Measurements from ENCODE around the gene CDKN2C. TPM values are rescaled to one million over a fixed set of nuclear protein-coding genes. Genes with fewer than 3 reads are reported as not detected.

Gene CDKN2C
- total and polyA plus RNA-seq, 2 donors (not counting 3 experiments of a cell fraction or from before 2014, with no cell fraction given), result 12.8 to 19.8 TPM

- no peaks in the 10 kb centered on the region for H3K27me3 ChIP-seq (ENCODE audit: control insufficient read depth in 2 of 2, insufficient read depth in 2 of 2, low read length in 2 of 2)
- H3K4me1 ChIP-seq (ENCODE audit: control insufficient read depth, extremely low read depth, insufficient read depth, low read length), result peaks cover 25% of the 10 kb centered on the region
- no TSS peak for BruUV-seq (replicated peaks)
- peak overlapping the region; percentile 93 for H3K4me2 ChIP-seq (ENCODE audit: insufficient read depth, low read length)
- CTCF ChIA-PET, result interaction anchor here (0.7 to 3.8 kb wide), 4 partner anchors 10 to 224 kb away, joined by 3 to 34 read pairs (median 20); no protein-coding TSS in a partner anchor
- H3K36me3 ChIP-seq (ENCODE audit: control insufficient read depth in 2 of 2, extremely low read depth in 1 of 2, insufficient read depth in 2 of 2, low read length in 2 of 2), result no peaks in the 10 kb centered on the region
- H3K27ac ChIP-seq (ENCODE audit: insufficient read depth, low read depth, low read length), result peak overlapping the region; percentile 66
- dilution Hi-C loops (cut with MboI; ENCODE audit: extremely low pct_ligation_motif_present, low sequenced_read_pairs) (no loop called here), intact Hi-C loops (cut with micrococcal nuclease) (loop anchor here (1.0 to 10.0 kb wide), 8 partner anchors 7 to 327 kb away; partner anchors contain the start of gene FAF1)
- FAIRE-seq (no peak), DNase-seq (ENCODE audit: low read depth, low spot score) (peak; percentile 23)
- H3K4me3 ChIP-seq (replicated peaks in 1 of 3; ENCODE audit: insufficient read depth in 1 of 3, low read depth in 1 of 3, low read length in 3 of 3), result peak overlapping the region; percentile 31 to 90 (median 62)
- H3K79me2 ChIP-seq (ENCODE audit: control insufficient read depth, insufficient read depth, low read length), result peaks cover 32% of the 10 kb centered on the region
- no peaks in the 10 kb centered on the region for H3K9me3 ChIP-seq (replicated peaks; ENCODE audit: control insufficient read depth, insufficient read depth, low read length)
- TF ChIP-seq MAX (IDR thresholded peaks at IDR 0.05; ENCODE audit: insufficient read depth, insufficient read length) (no peak), POLR2AphosphoS5 (IDR thresholded peaks at IDR 0.05; ENCODE audit: insufficient read depth, low read depth, low read length) (no peak), GATA2 (IDR thresholded peaks at IDR 0.05; ENCODE audit: insufficient read depth, insufficient read length, low read depth, low read length) (no peak), EZH2 (IDR thresholded peaks at IDR 0.05; ENCODE audit: borderline replicate concordance, low read depth, low read length, severe bottlenecking) (no peak), MYC (IDR thresholded peaks at IDR 0.05; ENCODE audit: low read depth, low read length) (no peak), POLR2A (IDR thresholded peaks at IDR 0.05; ENCODE audit: low read depth, low read length) (no peak), JUN (IDR thresholded peaks at IDR 0.05; ENCODE audit: borderline replicate concordance, insufficient read depth, insufficient read length, low read depth) (no peak), FOS (IDR thresholded peaks at IDR 0.05; ENCODE audit: borderline replicate concordance, insufficient read depth, low read length) (no peak)
- TF ChIP-seq, protein P1, sequence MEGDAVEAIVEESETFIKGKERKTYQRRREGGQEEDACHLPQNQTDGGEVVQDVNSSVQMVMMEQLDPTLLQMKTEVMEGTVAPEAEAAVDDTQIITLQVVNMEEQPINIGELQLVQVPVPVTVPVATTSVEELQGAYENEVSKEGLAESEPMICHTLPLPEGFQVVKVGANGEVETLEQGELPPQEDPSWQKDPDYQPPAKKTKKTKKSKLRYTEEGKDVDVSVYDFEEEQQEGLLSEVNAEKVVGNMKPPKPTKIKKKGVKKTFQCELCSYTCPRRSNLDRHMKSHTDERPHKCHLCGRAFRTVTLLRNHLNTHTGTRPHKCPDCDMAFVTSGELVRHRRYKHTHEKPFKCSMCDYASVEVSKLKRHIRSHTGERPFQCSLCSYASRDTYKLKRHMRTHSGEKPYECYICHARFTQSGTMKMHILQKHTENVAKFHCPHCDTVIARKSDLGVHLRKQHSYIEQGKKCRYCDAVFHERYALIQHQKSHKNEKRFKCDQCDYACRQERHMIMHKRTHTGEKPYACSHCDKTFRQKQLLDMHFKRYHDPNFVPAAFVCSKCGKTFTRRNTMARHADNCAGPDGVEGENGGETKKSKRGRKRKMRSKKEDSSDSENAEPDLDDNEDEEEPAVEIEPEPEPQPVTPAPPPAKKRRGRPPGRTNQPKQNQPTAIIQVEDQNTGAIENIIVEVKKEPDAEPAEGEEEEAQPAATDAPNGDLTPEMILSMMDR (IDR thresholded peaks at IDR 0.05; ENCODE audit: extremely low read depth in 1 of 2, insufficient read depth in 1 of 2, low read depth in 1 of 2, low read length in 2 of 2), result no peak
- no peaks in the 10 kb centered on the region for H3K9me1 ChIP-seq (replicated peaks; ENCODE audit: control insufficient read depth, extremely low read depth, insufficient read depth, low read length)
- H2AFZ ChIP-seq (ENCODE audit: low read depth, low read length), result peak overlapping the region; percentile 95
- H3K9ac ChIP-seq (replicated peaks; ENCODE audit: extremely low read depth, insufficient read depth, low read length), result peak overlapping the region; percentile 79
- POLR2A ChIA-PET, result interaction anchor here (1.2 kb wide), 1 partner anchor 10 kb away, joined by 8 read pairs; no protein-coding TSS in a partner anchor
- no peaks in the 10 kb centered on the region for H4K20me1 ChIP-seq (replicated peaks; ENCODE audit: control insufficient read depth, extremely low read depth, insufficient read depth, low read length)
These were observed 2.5 kb upstream of the CDKN2C start for GRCh38 chr1:50967416-50968157.
